Mesendoderm (in vitro differentiated cells): Measurements from ENCODE around the gene MUC5B.

Experiments
- DNase-seq: peaks from one replicate; pipeline ENCODE4 v3.0.0; 2013
- H2AK5ac ChIP-seq: 2 replicates; pipeline ENCODE4 v1.6.1; 2013; ENCODE audit warnings: low read length, inconsistent platforms
- H2BK120ac ChIP-seq: 2 replicates; pipeline ENCODE4 v1.6.1; 2013; ENCODE audit warnings: low read depth, mild to moderate bottlenecking, low read length, moderate library complexity, mixed read lengths
- H2BK15ac ChIP-seq: replicated peaks from 2 replicates; pipeline ENCODE4 v1.6.1; 2013; ENCODE audit warnings: low read depth, mild to moderate bottlenecking, moderate library complexity
- H2BK5ac ChIP-seq: 2 replicates; pipeline ENCODE4 v1.6.1; 2013; ENCODE audit warnings: low read length, inconsistent platforms
- H3K18ac ChIP-seq: 2 replicates; pipeline ENCODE4 v1.6.1; 2013; ENCODE audit warnings: mild to moderate bottlenecking, low read length, mixed read lengths
- H3K23ac ChIP-seq: one replicate; pipeline ENCODE4 v1.6.1; 2013; ENCODE audit warnings: low read length
- H3K27ac ChIP-seq: 2 replicates; pipeline ENCODE4 v1.5.1; 2013; ENCODE audit warnings: low read depth, mild to moderate bottlenecking, inconsistent platforms, low read length, moderate library complexity
- H3K27me3 ChIP-seq: 2 replicates; pipeline ENCODE4 v1.6.1; 2013; ENCODE audit warnings: low read length, control low read depth, mild to moderate bottlenecking, inconsistent platforms; ENCODE audit not compliant: insufficient read depth, poor library complexity
- H3K36me3 ChIP-seq: 2 replicates; pipeline ENCODE4 v1.6.1; 2013; ENCODE audit warnings: low read length, inconsistent platforms; ENCODE audit not compliant: control insufficient read depth, insufficient read depth
- H3K4ac ChIP-seq: one replicate; pipeline ENCODE4 v1.6.1; 2013; ENCODE audit warnings: low read depth, mild to moderate bottlenecking, low read length, moderate library complexity
- H3K4me1 ChIP-seq: 2 replicates; pipeline ENCODE4 v1.6.1; 2013; ENCODE audit warnings: low read depth, low read length, inconsistent platforms; ENCODE audit not compliant: control insufficient read depth
- H3K4me2 ChIP-seq: 2 replicates; pipeline ENCODE4 v1.6.1; 2013; ENCODE audit warnings: low read length
- H3K4me3 ChIP-seq: 2 replicates; pipeline ENCODE4 v1.5.1; 2013; ENCODE audit warnings: mild to moderate bottlenecking, low read length
- H3K56ac ChIP-seq: one replicate; pipeline ENCODE4 v1.6.1; 2013; ENCODE audit warnings: low read length
- H3K79me1 ChIP-seq: 2 replicates; pipeline ENCODE4 v1.6.1; 2013; ENCODE audit warnings: low read length, inconsistent platforms
- H3K79me2 ChIP-seq: 2 replicates; pipeline ENCODE4 v1.6.1; 2013; ENCODE audit warnings: mild to moderate bottlenecking, low read length; ENCODE audit not compliant: control insufficient read depth, insufficient read depth
- H3K9ac ChIP-seq: 2 replicates; pipeline ENCODE4 v1.6.1; 2013; ENCODE audit warnings: low read length, inconsistent platforms
- H4K5ac ChIP-seq: one replicate; pipeline ENCODE4 v1.6.1; 2013; ENCODE audit warnings: low read length
- H4K8ac ChIP-seq: one replicate; pipeline ENCODE4 v1.6.1; 2013; ENCODE audit warnings: low read depth, mild to moderate bottlenecking, control low read depth, low read length, moderate library complexity
- WGBS: extraction: QIAGEN DNeasy Blood & Tissue Kit; methylation state at CpG from one replicate; pipeline ENCODE4 v1.1.7; 2013; ENCODE audit warnings: low lambda C conversion rate, missing lambda C conversion rate; ENCODE audit not compliant: insufficient coverage; ENCODE audit errors: extremely low coverage; 5-methylcytosine and 5-hydroxymethylcytosine counted together

Gene MUC5B

DNA sequence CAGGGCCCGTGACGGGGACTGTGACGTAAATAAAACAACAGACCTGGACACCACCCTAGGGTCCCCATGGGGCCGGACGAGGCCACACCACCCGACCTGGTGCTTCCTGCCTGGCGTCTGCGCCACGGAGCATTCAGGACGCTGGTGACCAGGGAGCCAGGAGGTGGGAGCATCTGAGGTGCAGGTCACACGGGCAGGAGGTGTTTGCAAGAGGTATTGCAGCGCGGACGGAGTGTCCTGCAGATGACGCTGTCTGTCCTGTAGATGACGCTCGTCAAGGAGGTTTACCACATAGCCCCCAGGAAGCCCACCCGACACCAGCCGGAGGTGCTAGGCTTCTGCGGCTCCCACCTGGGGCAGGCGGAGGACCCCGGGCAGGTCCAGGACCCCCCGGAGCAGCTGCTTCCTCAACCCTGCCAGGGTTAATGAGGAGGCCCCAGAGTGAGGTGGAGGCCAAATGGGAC lies 986 bp upstream of the MUC5B start:
- H3K4me2 ChIP-seq = no peak overlapping the region
- H3K56ac ChIP-seq = no peak overlapping the region
- no peak overlapping the region for H4K8ac ChIP-seq
- H3K27ac ChIP-seq = no peak overlapping the region
- no peak overlapping the region for H3K23ac ChIP-seq
- H3K79me2 ChIP-seq = no peaks in the 10 kb centered on the region
- no peak overlapping the region for H2BK120ac ChIP-seq
- no peak for DNase-seq
- H3K36me3 ChIP-seq = no peaks in the 10 kb centered on the region
- no peak overlapping the region for H3K4me3 ChIP-seq
- no peak overlapping the region for H2AK5ac ChIP-seq
- H3K79me1 ChIP-seq = no peaks in the 10 kb centered on the region
- H3K4ac ChIP-seq = no peak overlapping the region
- WGBS = no CpG with 5 or more reads among the region's 23 CpGs
- no peak overlapping the region for H3K9ac ChIP-seq
- H3K18ac ChIP-seq = no peak overlapping the region
- H2BK15ac ChIP-seq = no peak overlapping the region
- H3K27me3 ChIP-seq = no peaks in the 10 kb centered on the region
- H4K5ac ChIP-seq = no peak overlapping the region
- no peak overlapping the region for H2BK5ac ChIP-seq
- H3K4me1 ChIP-seq = peaks cover 2% of the 10 kb centered on the region

GRCh38 chr11:1223346-1224110 lies 662 bp downstream of the MUC5B start:
- no peak overlapping the region for H2BK120ac ChIP-seq
- no peak overlapping the region for H3K27ac ChIP-seq

DNA sequence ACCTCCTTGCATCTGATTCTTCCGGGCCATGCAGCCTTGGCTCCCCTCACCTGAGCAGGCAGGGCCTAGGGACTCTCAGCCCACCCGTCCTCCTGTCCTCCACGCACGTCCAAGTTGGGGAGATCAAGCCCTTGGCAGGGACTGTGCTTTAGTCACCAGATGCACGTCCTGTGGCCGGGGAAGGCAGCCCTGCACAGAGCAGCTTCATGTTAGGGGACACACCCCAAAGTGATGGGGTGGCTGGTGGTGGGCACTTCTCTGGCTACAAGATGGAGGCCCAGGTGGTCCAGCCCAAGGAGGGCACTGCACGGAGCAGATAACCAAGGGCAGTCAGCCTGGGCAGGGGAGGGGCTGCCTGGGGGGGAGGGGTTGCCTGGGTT lies 1.2 kb downstream of the MUC5B start:
- H3K23ac ChIP-seq = no peak overlapping the region
- no peak overlapping the region for H3K56ac ChIP-seq
- no peak overlapping the region for H3K18ac ChIP-seq
- no peak overlapping the region for H4K8ac ChIP-seq
- no peak overlapping the region for H2AK5ac ChIP-seq
- no peak overlapping the region for H3K27ac ChIP-seq
- H2BK120ac ChIP-seq = no peak overlapping the region
- DNase-seq = no peak
- H2BK5ac ChIP-seq = no peak overlapping the region
- no peak overlapping the region for H4K5ac ChIP-seq
- no peaks in the 10 kb centered on the region for H3K79me1 ChIP-seq
- no CpG with 5 or more reads among the region's 7 CpGs for WGBS
- H3K9ac ChIP-seq = no peak overlapping the region
- H3K27me3 ChIP-seq = no peaks in the 10 kb centered on the region
- H3K4ac ChIP-seq = no peak overlapping the region
- H3K4me1 ChIP-seq = peaks cover 2% of the 10 kb centered on the region
- H3K4me2 ChIP-seq = no peak overlapping the region
- H3K36me3 ChIP-seq = no peaks in the 10 kb centered on the region
- no peak overlapping the region for H3K4me3 ChIP-seq
- no peaks in the 10 kb centered on the region for H3K79me2 ChIP-seq
- no peak overlapping the region for H2BK15ac ChIP-seq

More at GRCh38 chr11:1223346-1224110, 662 bp downstream of the MUC5B start:
- H4K5ac ChIP-seq = no peak overlapping the region
- no peak overlapping the region for H3K4ac ChIP-seq
- no peak overlapping the region for H3K56ac ChIP-seq
- H3K4me3 ChIP-seq = no peak overlapping the region
- peaks cover 2% of the 10 kb centered on the region for H3K4me1 ChIP-seq
- H3K36me3 ChIP-seq = no peaks in the 10 kb centered on the region
- H3K79me1 ChIP-seq = no peaks in the 10 kb centered on the region
- no peak overlapping the region for H3K4me2 ChIP-seq
- H3K9ac ChIP-seq = no peak overlapping the region
- no peak overlapping the region for H3K18ac ChIP-seq
- WGBS = no CpG with 5 or more reads among the region's 22 CpGs
- no peak overlapping the region for H4K8ac ChIP-seq
- H2BK15ac ChIP-seq = no peak overlapping the region
- DNase-seq = no peak
- H3K27me3 ChIP-seq = no peaks in the 10 kb centered on the region
- no peak overlapping the region for H2BK5ac ChIP-seq
- H2AK5ac ChIP-seq = no peak overlapping the region
- no peak overlapping the region for H3K23ac ChIP-seq
- no peaks in the 10 kb centered on the region for H3K79me2 ChIP-seq

DNA sequence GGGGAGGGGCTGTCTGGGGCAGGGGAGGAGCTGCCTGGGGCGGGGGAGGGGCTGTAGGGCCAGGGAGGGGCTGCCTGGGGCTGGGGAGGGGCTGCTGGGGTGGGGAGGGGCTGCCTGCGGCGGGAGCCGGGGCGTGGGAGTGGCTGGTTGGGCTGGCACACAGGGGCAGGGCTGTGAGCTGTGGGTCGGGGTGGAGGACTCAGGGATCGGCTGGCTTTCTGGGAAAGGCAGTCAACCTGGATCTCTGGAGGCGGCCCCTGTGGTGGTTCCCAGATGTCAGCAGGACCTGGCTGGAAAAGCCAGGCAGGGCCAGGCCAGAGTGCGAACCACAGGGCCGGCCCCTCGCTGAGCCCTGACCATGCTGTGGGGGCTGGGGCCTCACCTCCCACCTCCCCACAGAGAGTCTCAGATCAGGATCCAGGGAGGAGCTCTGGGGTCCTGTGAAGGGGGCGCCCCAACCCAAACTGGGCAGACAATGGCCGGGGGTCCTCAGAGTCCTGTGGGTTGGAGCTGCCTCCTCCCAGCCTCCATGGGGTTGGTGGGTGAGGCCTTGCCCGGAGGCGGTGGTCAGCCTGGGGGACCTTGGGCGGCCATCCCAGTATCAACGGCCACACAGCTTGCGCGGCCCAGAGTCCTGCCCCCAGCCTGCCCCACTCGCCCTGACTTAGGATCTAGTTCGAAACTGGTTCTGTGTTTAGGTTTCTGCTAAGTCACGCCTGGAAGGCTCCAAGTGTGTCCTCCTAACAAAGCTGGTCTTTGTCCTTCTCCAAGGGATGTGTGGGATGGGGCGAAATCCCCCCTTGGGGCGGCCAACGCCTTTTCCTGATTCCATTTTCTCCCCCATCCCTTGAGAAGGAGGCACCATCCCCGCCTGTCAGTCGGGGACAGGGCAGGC lies 1.9 kb downstream of the MUC5B start:
- no peak overlapping the region for H3K27ac ChIP-seq
- no peak overlapping the region for H3K4me2 ChIP-seq
- WGBS = no CpG with 5 or more reads among the region's 27 CpGs
- no peak overlapping the region for H3K4me3 ChIP-seq
- H2AK5ac ChIP-seq = no peak overlapping the region
- H3K79me2 ChIP-seq = no peaks in the 10 kb centered on the region
- H3K4ac ChIP-seq = no peak overlapping the region
- H2BK120ac ChIP-seq = no peak overlapping the region
- H4K8ac ChIP-seq = no peak overlapping the region
- H3K27me3 ChIP-seq = no peaks in the 10 kb centered on the region
- DNase-seq = peak; percentile 67
- no peaks in the 10 kb centered on the region for H3K79me1 ChIP-seq
- no peak overlapping the region for H2BK15ac ChIP-seq
- H3K4me1 ChIP-seq = peaks cover 2% of the 10 kb centered on the region
- no peak overlapping the region for H3K18ac ChIP-seq
- no peak overlapping the region for H2BK5ac ChIP-seq
- no peak overlapping the region for H3K23ac ChIP-seq
- H3K36me3 ChIP-seq = no peaks in the 10 kb centered on the region
- H3K9ac ChIP-seq = peak overlapping the region; percentile 16
- H4K5ac ChIP-seq = no peak overlapping the region
- H3K56ac ChIP-seq = peak overlapping the region; percentile 64

DNA sequence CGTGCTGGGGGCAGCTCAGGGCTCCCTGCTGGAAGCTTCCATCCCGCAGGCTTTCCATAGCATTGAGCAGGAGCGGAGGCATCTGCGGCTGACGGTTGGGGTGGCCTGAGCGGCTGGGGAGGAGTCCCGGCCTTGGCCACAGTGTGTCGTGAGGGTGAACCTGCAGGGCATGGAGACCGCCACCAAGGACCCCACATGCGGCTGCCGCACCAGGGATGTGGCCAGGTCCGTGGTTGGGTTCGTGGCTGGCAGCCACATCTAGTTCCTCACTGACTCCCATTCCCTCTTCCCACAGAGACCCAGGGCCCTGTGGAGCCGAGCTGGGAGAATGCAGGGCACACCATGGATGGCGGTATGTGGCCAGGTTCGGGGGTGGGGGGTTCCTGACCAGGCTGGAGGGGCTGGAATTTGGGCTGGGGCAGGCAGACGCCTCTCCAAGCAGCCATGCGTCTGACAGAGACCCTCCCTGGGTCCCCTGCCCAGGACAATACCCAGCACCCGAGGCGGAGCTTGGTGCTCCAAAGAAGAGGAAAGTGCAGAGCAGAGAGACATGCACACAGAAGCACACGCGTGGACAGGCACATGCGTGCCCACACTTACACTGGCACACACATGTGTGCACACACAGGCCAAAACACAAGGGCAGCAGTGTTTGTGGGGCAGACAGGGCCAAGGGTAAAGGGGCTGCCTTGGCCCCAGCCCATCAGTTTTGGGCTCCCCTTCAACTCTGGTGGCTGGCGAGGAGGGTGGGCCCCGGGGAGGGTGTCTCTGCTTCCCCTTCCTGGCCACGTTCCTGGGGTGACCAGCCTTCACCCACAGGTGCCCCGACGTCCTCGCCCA lies 2.7 kb downstream of the MUC5B start:
- no peak for DNase-seq
- WGBS = no CpG with 5 or more reads among the region's 29 CpGs

More for the DNA sequence above, 2.7 kb downstream of the MUC5B start:
- H3K23ac ChIP-seq = no peak overlapping the region
- H3K4me3 ChIP-seq = no peak overlapping the region
- H2BK5ac ChIP-seq = no peak overlapping the region
- no peak overlapping the region for H3K27ac ChIP-seq
- H3K79me1 ChIP-seq = no peaks in the 10 kb centered on the region
- no peak overlapping the region for H2BK15ac ChIP-seq
- no peak overlapping the region for H4K8ac ChIP-seq
- H4K5ac ChIP-seq = no peak overlapping the region
- peaks cover 2% of the 10 kb centered on the region for H3K4me1 ChIP-seq
- H2AK5ac ChIP-seq = no peak overlapping the region
- no peak overlapping the region for H2BK120ac ChIP-seq
- H3K4ac ChIP-seq = no peak overlapping the region
- no peak overlapping the region for H3K56ac ChIP-seq
- H3K4me2 ChIP-seq = no peak overlapping the region
- no peak overlapping the region for H3K9ac ChIP-seq
- H3K36me3 ChIP-seq = no peaks in the 10 kb centered on the region
- no peak overlapping the region for H3K18ac ChIP-seq
- H3K79me2 ChIP-seq = no peaks in the 10 kb centered on the region
- no peaks in the 10 kb centered on the region for H3K27me3 ChIP-seq
